Cerebellar nuclear complex (tissue), 1 donor: ENCODE results near the gene SLC16A2.
"Not testable (repeated sequence)": the region's sequence is repeated elsewhere in the genome, so short reads cannot be mapped to it uniquely, and the experiment has no call there.

ENCODE experiments used
- DNase-seq, 2 experiments: peaks; one replicate each; lab custom pipeline; 2025; lab: John Stamatoyannopoulos, UW

Gene SLC16A2

DNA sequence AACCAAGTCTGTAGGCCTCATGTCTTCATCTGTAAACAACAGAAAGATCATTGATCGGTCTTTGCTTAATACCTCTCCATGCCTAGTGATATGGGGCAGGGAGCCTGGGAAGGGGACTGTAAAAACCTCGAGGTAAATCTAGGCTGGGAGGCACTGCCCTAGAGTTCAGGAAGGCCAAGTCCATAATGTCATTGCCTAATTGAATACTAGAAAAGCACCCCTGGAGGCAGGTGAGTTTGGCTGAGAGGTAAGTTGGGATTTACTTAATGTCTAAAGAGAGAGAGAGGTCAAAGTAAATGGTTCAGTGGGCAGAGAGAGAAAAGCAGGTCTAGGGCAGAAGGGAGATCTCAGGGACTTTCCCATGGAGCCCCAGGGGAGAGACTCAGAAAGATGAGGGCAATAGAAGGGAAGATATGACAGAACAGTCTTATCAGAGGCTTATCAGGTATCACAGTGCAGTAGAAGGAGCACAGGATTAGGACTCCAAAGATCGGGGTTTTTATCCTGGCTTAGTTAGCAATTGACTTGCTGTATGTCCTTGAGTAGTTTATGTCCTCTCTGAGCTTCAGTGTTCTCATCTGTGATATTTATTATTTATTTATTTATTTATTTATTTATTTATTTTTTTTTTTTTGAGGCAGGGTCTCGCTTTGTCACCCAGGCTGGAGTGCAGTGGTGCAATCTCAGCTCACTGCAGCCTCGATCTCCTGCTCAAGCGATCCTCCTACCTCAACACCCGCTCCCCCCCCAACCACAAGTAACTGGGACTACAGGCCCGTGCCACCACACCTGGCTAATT lies 85.2 kb downstream of the SLC16A2 start:
- no peak for DNase-seq

- no peak for DNase-seq
These were observed 85.9 kb downstream of the SLC16A2 start for GRCh38 chrX:74507191-74507590.

GRCh38 chrX:74509989-74510388 lies 88.7 kb downstream of the SLC16A2 start:
- no peak for DNase-seq

- DNase-seq, result no peak
These were observed 89.1 kb downstream of the SLC16A2 start for GRCh38 chrX:74510401-74510800.

DNA sequence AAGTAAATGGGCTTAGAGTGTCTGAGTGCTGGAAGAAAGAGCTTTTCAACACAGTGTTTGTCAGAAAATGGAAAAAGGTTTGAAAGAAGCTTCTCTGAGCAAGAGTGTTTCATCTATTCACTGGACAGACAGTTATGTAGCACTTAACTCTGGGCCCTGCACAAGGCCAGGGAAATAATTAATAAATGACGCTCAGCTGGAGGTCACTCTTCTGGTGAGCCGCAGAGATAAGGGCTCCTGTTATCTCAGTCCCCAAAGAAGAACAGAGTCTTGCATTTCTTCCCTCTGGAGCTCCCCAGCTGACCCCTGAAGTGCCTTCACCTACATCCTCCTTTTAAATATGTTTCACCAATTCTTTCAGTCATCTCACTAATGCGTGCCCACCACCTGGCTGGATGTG lies 90.4 kb downstream of the SLC16A2 start:
- no peak for DNase-seq

DNA sequence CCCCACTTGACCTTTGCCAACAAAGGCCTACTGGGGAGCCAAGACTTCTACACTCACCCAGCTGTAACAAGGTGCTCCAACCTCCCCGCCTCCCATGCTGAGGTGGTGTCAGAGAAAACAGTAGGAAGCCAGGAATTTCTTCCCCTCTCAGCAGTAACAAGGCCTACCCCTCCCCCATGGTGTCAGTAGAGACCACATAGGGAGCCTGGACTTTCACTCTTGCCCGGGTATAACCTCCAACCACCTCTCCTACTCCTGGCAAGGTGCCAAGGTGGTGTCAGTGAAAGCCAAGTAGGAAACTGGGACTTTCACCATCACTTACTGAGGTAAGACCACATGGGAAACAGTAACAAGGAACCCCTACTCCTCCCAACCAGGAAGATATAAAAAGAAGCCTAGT lies 93.1 kb downstream of the SLC16A2 start:
- DNase-seq, result no peak

- no peak for DNase-seq
These were observed 94.1 kb downstream of the SLC16A2 start for GRCh38 chrX:74515356-74515755.

DNA sequence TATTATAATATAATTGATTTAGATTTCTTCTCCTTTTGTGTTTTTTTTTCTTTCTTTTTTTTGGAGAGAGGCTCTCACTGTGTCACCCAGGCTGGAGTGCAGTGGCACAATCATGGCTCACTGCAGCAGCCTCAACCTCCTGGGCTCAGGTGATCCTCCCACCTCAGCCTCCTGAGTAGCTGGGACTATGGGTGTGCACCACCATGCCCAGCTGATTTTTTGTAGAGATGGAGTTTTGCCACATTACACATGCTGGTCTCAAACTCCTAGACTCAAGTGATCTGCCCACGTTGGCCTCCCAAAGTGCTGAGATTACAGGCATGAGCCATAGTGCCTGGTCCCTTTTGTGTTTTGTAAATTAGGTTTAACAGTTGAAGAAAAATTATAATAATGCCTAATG lies 94.7 kb downstream of the SLC16A2 start:
- not testable (repeated sequence) for DNase-seq

GRCh38 chrX:74519870-74520269 lies 98.6 kb downstream of the SLC16A2 start:
- DNase-seq, result no peak

GRCh38 chrX:74520291-74520690 lies 99.0 kb downstream of the SLC16A2 start:
- DNase-seq, result no peak

- DNase-seq, result no peak
These were observed 99.6 kb downstream of the SLC16A2 start for GRCh38 chrX:74520896-74521295.

DNA sequence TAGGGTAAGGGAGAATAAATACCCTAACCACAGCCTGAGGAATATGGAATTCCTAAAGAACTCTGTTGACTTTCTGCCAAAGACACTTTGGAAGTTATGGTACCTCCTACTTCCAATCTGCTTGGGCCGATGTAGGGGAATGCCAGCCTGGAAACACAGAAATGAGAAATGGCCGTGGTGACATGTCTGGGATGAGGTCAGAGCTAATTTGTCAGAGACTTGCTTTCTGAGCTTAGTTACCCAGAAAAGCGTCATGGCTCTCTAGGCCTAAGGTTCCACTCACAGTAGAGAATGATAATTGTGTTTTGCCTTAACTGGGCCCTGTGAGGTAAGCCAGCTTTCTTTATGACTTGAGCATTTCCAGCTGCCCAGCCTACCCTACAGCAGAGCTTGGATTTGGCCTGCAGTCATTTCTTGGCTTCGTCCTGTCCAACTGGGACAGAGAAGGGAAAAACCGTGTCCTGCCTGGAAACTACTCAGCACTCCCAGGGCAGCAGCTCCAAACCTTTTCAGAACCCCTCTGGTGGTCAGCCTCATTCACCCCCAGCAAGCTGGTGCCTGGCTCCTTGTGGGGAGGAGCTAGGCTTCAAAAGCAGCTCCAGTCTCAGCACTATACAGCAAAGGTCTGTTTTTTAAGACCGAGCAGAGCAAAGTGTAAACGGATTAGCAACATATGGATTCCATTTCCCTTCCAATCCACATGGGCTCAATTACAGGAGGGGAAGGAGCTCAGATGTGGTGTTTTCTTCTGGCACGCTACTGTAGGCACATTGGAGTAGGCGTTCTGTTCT lies 100.9 kb downstream of the SLC16A2 start:
- DNase-seq, result no peak

- DNase-seq, result no peak
These were observed 101.9 kb downstream of the SLC16A2 start for GRCh38 chrX:74523224-74523623.

DNA sequence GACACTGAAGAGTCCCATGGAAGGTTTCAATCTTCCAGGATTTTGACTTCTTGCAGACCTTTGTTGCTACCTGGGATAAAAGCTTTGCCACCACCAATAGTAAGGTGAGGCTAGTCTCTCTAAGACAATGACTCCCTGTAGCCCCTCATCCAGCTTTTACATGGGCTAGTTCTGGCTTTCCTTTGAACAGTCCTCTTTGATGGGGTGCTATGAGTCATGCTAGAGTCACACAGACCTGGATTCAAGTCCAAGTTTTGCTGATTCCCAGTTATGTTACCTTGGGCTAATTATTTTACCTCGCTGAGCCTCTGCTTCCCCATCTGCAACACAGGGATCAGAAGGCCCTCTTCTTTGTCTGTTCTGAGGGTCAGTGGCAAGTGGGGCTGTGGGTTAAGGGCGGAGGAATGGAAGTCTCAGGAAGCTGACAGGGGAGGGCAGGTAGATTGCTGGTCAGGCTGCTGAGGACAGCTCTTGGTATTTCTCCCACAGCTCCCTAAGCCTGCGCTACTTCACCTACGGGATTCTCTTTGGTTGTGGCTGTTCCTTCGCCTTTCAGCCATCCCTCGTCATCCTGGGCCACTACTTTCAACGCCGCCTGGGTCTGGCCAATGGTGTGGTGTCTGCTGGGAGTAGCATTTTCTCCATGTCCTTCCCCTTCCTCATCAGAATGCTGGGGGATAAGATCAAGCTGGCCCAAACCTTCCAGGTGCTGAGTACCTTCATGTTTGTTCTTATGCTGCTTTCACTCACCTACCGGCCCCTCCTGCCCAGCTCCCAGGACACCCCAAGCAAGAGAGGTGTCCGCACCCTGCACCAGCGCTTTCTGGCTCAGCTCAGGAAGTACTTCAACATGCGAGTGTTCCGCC lies 102.8 kb downstream of the SLC16A2 start:
- DNase-seq, result no peak

- DNase-seq, result no peak
These were observed 103.8 kb downstream of the SLC16A2 start for GRCh38 chrX:74525116-74525515.

DNA sequence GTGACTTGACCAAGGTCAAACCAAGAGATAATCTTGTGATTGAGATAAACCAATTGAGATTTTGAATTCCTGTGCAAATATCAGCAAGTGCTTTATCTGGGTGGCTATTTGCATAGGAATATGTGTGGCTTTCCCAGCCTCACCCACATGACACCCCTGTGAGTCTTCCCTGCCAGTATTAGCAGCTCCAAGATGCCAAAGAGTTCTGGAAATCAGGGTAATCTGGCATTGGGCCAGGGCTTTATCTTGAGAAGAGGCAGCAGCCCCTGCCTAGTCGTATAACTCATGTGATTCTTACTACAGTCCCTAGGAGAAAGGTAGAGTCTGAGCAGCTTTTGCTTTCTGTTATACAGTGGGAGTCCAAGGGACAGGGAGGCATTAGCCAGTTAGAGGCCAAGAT lies 105.5 kb downstream of the SLC16A2 start:
- no peak for DNase-seq

GRCh38 chrX:74527350-74527749 lies 106.1 kb downstream of the SLC16A2 start:
- DNase-seq, result no peak

- DNase-seq, result no peak
These were observed 108.0 kb downstream of the SLC16A2 start for GRCh38 chrX:74529311-74529710.

DNA sequence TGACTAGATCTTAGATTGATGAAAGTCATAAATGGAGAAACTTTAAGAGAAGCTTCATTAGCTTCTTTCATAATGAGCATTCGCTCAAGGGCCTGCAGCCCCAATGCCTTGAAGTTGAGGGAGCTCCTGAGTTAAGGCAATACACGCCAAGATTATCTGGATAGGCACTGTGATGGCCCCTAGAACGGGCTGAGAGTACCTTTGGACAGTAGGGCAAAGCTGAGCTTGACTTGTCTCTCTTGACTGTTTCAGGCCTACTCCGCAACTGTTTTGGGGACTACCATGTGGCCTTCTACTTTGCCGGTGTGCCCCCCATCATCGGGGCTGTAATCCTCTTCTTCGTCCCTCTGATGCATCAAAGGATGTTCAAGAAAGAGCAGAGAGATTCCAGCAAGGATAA lies 109.8 kb downstream of the SLC16A2 start:
- DNase-seq, result no peak

DNA sequence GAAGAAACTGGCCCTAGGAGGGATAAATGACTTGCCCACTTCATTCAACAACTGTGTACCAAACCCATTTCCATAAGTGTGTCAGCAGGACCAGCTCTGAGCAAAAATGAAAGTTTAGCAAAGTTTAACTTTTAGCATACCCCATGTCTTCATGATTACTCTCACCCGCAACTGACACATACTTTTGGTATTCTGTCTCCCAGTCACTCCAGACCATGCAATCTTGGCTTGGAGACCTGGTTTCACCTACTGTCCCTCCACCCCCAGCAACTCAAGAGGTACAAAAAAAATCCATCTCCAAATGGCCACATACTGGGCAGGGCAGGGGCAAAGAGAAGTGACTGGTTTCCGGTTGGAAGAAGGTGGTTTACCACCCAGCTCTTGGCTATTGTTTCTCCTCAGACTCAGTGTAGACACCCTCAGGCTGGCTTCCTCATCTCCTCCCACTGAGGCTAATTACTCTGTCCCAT lies 113.3 kb downstream of the SLC16A2 start:
- no peak for DNase-seq

DNA sequence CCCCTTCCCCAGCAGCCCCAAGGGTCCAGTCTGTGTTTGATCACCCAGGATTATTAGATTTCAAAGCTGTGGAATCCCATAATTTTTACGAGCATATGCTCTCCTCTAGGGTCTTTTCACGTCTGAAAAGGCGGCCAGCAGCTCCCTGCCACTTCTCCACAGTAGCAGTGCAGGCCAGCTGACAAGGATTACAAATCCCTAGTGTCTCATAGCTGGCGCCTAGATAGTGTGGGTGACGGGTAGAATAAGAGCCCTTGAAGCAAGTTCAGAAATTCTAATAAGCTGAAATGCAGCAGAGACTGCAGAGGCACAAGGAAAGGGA lies 113.8 kb downstream of the SLC16A2 start:
- no peak for DNase-seq

- no peak for DNase-seq
These were observed 114.3 kb downstream of the SLC16A2 start for GRCh38 chrX:74535408-74536151.
